ENCODE data around the gene TMEM245.

- TF ChIP-seq POLR2A (IDR thresholded peaks at IDR 0.05) = no peak
- TF ChIP-seq CTCF (IDR thresholded peaks at IDR 0.05) = no peak
Measured at GRCh38 chr9:109017493-109017892, 102.3 kb downstream of the TMEM245 start.
